ENCODE measurements around the gene NOTCH1. TPM values are rescaled to one million over a fixed set of nuclear protein-coding genes. Genes with fewer than 3 reads are reported as not detected.

The NOTCH1 gene
- polyA plus RNA-seq, 2 of the 4 experiments (the other 2 are of a cell fraction) = 0.88 to 5.7 TPM

DNA sequence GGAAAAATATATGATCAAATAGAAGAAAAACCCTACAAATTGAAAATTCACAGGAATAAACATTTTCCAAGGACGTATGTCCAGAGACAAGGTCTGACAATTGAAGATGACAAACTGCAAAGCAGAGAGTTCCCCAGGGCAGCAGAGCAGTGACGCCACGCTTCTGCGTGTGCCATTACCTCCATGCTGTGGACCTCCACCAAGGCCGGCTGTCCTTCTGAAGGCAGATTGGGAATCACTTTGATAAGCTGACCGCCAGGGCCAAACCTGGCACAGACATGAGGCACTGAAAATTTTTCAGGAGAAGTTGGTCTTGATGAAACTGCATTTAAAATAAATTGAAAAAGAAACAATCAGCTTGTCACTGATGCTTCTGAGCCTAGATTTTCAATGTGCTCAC, 81.6 kb downstream of the NOTCH1 start:
- FAIRE-seq = no peak
- H3K9me3 ChIP-seq = no peaks in the 10 kb centered on the region
- no peak overlapping the region for H3K4me2 ChIP-seq
- no peak for DNase-seq (ENCODE audit: low read depth in 1 of 2, low spot score in 1 of 2)
- no peak for TF ChIP-seq BHLHE40 (IDR thresholded peaks at IDR 0.05; ENCODE audit: low read depth, low read length)
- no peak for TF ChIP-seq MAZ (IDR thresholded peaks at IDR 0.05; ENCODE audit: borderline replicate concordance, low read depth, low read length)
- no peaks in the 10 kb centered on the region for H3K4me1 ChIP-seq
- H3K4me3 ChIP-seq = no peak overlapping the region
- POLR2A ChIA-PET = no interaction called here
- ATAC-seq = no peak
- no peak overlapping the region for H3K27ac ChIP-seq
- 89% methylated on average over 6 of the region's 6 CpGs for WGBS (ENCODE audit: missing lambda C conversion rate)
- CTCF ChIA-PET = interaction anchor here (0.6 to 1.8 kb wide), 2 partner anchors 18 to 21 kb away, joined by 3 to 5 read pairs; no protein-coding TSS in a partner anchor

DNA sequence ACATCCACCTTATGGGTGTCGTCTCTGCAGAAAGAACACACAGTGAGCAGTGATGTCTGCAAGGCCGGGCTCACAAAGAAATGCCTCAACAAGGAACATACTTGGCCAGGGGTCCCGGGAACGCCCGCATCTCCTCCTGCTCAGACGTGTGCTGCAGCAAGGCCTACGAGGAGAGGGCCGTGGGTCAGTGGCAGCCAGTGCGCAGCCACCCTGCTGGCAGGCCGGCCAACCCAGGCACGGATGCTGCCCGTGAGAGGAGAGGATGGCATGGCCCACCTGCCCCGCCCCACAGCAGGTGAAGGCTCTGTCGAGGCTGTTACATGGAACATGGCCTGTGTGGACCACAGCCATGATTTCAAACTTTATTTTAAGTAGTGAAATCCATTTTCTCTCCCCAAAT, 82.3 kb downstream of the NOTCH1 start:
- H3K4me1 ChIP-seq = no peaks in the 10 kb centered on the region
- H3K27ac ChIP-seq = no peak overlapping the region
- no peak for DNase-seq (ENCODE audit: low read depth in 1 of 2, low spot score in 1 of 2)
- ChIA-PET CTCF (interaction anchor here (0.8 to 1.8 kb wide), 6 partner anchors 8 to 24 kb away, joined by 3 to 6 read pairs (median 4); no protein-coding TSS in a partner anchor), POLR2A (no interaction called here)
- 92% methylated on average over 10 of the region's 14 CpGs for WGBS (ENCODE audit: missing lambda C conversion rate)
- no peaks in the 10 kb centered on the region for H3K9me3 ChIP-seq
- no peak for TF ChIP-seq EHMT2 (IDR thresholded peaks at IDR 0.05; ENCODE audit: low read depth)
- TF ChIP-seq HEYL (CRISPR knock-in tag; IDR thresholded peaks at IDR 0.05) = no peak
- TF ChIP-seq TFCP2L1 (CRISPR knock-in tag; IDR thresholded peaks at IDR 0.05) = no peak
- TF ChIP-seq ESRRA (IDR thresholded peaks at IDR 0.05; ENCODE audit: borderline replicate concordance, low read length) = no peak
- TF ChIP-seq RNF2 (IDR thresholded peaks at IDR 0.05; ENCODE audit: borderline replicate concordance, low read depth) = no peak
- TF ChIP-seq, protein P1, sequence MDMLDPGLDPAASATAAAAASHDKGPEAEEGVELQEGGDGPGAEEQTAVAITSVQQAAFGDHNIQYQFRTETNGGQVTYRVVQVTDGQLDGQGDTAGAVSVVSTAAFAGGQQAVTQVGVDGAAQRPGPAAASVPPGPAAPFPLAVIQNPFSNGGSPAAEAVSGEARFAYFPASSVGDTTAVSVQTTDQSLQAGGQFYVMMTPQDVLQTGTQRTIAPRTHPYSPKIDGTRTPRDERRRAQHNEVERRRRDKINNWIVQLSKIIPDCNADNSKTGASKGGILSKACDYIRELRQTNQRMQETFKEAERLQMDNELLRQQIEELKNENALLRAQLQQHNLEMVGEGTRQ (IDR thresholded peaks at IDR 0.05) = no peak
- no peak for TF ChIP-seq CBX8 (IDR thresholded peaks at IDR 0.05)
- TF ChIP-seq, protein P2, sequence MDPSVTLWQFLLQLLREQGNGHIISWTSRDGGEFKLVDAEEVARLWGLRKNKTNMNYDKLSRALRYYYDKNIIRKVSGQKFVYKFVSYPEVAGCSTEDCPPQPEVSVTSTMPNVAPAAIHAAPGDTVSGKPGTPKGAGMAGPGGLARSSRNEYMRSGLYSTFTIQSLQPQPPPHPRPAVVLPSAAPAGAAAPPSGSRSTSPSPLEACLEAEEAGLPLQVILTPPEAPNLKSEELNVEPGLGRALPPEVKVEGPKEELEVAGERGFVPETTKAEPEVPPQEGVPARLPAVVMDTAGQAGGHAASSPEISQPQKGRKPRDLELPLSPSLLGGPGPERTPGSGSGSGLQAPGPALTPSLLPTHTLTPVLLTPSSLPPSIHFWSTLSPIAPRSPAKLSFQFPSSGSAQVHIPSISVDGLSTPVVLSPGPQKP (IDR thresholded peaks at IDR 0.05; ENCODE audit: low read depth, low read length) = no peak
- H3K4me2 ChIP-seq = no peak overlapping the region
- H3K4me3 ChIP-seq = no peak overlapping the region
- FAIRE-seq = no peak
- no peak for ATAC-seq

DNA sequence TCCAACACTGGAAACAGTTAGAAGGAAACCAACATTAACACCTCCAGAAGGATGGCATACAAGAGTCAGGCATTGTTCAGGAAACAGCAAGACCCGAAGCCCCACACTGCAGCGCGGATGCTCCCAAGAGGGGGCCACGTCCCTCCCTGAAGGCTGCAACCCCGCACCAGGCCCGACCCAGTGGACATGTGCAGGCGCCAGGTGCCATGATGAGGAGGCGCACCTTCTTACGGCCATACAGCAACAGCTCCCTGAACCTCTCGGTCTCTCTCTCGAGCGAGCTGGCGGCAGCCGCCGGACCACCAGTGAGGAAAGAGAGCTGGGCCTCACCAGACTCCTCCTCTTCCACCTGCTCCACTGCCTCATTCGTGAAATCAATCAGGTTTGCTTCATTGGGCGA, 83.2 kb downstream of the NOTCH1 start:
- ChIA-PET CTCF (interaction anchor here (1.0 to 1.6 kb wide), 4 partner anchors 9 to 25 kb away, joined by 3 to 6 read pairs (median 4); no protein-coding TSS in a partner anchor), POLR2A (no interaction called here)
- no peak overlapping the region for H3K4me3 ChIP-seq
- TF ChIP-seq, protein P3, sequence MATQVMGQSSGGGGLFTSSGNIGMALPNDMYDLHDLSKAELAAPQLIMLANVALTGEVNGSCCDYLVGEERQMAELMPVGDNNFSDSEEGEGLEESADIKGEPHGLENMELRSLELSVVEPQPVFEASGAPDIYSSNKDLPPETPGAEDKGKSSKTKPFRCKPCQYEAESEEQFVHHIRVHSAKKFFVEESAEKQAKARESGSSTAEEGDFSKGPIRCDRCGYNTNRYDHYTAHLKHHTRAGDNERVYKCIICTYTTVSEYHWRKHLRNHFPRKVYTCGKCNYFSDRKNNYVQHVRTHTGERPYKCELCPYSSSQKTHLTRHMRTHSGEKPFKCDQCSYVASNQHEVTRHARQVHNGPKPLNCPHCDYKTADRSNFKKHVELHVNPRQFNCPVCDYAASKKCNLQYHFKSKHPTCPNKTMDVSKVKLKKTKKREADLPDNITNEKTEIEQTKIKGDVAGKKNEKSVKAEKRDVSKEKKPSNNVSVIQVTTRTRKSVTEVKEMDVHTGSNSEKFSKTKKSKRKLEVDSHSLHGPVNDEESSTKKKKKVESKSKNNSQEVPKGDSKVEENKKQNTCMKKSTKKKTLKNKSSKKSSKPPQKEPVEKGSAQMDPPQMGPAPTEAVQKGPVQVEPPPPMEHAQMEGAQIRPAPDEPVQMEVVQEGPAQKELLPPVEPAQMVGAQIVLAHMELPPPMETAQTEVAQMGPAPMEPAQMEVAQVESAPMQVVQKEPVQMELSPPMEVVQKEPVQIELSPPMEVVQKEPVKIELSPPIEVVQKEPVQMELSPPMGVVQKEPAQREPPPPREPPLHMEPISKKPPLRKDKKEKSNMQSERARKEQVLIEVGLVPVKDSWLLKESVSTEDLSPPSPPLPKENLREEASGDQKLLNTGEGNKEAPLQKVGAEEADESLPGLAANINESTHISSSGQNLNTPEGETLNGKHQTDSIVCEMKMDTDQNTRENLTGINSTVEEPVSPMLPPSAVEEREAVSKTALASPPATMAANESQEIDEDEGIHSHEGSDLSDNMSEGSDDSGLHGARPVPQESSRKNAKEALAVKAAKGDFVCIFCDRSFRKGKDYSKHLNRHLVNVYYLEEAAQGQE (IDR thresholded peaks at IDR 0.05) = no peak
- TF ChIP-seq EHF (CRISPR knock-in tag; IDR thresholded peaks at IDR 0.05) (no peak), ZSCAN20 (CRISPR knock-in tag; IDR thresholded peaks at IDR 0.05) (no peak), CHD2 (IDR thresholded peaks at IDR 0.05; ENCODE audit: low read length, partially characterized antibody) (no peak), ZC3H11A (IDR thresholded peaks at IDR 0.05) (no peak), NR3C1 (IDR thresholded peaks at IDR 0.05) (no peak), HEYL (CRISPR knock-in tag; IDR thresholded peaks at IDR 0.05) (no peak), RCOR1 (IDR thresholded peaks at IDR 0.05; ENCODE audit: low read depth, low read length) (no peak), KDM1A (IDR thresholded peaks at IDR 0.05; ENCODE audit: low read depth) (no peak), MAZ (IDR thresholded peaks at IDR 0.05; ENCODE audit: borderline replicate concordance, low read depth, low read length) (no peak), JUN (IDR thresholded peaks at IDR 0.05) (no peak), PHF8 (IDR thresholded peaks at IDR 0.05; ENCODE audit: borderline replicate concordance, low read depth) (no peak), RNF2 (IDR thresholded peaks at IDR 0.05; ENCODE audit: borderline replicate concordance, low read depth) (no peak), CHD4 (IDR thresholded peaks at IDR 0.05; ENCODE audit: borderline replicate concordance) (no peak)
- TF ChIP-seq, protein P4, sequence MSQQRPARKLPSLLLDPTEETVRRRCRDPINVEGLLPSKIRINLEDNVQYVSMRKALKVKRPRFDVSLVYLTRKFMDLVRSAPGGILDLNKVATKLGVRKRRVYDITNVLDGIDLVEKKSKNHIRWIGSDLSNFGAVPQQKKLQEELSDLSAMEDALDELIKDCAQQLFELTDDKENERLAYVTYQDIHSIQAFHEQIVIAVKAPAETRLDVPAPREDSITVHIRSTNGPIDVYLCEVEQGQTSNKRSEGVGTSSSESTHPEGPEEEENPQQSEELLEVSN (IDR thresholded peaks at IDR 0.05; ENCODE audit: borderline replicate concordance, low read depth) = no peak
- TF ChIP-seq, protein P5, sequence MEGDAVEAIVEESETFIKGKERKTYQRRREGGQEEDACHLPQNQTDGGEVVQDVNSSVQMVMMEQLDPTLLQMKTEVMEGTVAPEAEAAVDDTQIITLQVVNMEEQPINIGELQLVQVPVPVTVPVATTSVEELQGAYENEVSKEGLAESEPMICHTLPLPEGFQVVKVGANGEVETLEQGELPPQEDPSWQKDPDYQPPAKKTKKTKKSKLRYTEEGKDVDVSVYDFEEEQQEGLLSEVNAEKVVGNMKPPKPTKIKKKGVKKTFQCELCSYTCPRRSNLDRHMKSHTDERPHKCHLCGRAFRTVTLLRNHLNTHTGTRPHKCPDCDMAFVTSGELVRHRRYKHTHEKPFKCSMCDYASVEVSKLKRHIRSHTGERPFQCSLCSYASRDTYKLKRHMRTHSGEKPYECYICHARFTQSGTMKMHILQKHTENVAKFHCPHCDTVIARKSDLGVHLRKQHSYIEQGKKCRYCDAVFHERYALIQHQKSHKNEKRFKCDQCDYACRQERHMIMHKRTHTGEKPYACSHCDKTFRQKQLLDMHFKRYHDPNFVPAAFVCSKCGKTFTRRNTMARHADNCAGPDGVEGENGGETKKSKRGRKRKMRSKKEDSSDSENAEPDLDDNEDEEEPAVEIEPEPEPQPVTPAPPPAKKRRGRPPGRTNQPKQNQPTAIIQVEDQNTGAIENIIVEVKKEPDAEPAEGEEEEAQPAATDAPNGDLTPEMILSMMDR (IDR thresholded peaks at IDR 0.05) = no peak
- no peak overlapping the region for H3K27ac ChIP-seq
- no peaks in the 10 kb centered on the region for H3K4me1 ChIP-seq
- no peaks in the 10 kb centered on the region for H3K9me3 ChIP-seq
- no peak overlapping the region for H3K4me2 ChIP-seq
- no peak for DNase-seq (ENCODE audit: low read depth in 1 of 2, low spot score in 1 of 2)
- FAIRE-seq = no peak
- WGBS (ENCODE audit: missing lambda C conversion rate) = 93% methylated on average over 17 of the region's 17 CpGs
- ATAC-seq = no peak; a peak in 1 of 6 replicates
